Measurements from ENCODE around the gene KRT15. TPM values are rescaled to one million over a fixed set of nuclear protein-coding genes. Genes with fewer than 3 reads are reported as not detected.

KRT15 gene
- total and polyA plus RNA-seq, 2 of the 8 experiments (the other 6 are each of a cell fraction or from before 2014, with no cell fraction given): 0.11 to 0.13 TPM

- Histone ChIP-seq H3K79me2 (ENCODE audit: control insufficient read depth in 1 of 2, insufficient read depth in 2 of 2, low read length in 2 of 2) (no peaks in the 10 kb centered on the region), H4K20me1 (replicated peaks in 1 of 2; ENCODE audit: control insufficient read depth in 1 of 2, insufficient read depth in 2 of 2, low read length in 2 of 2) (no peaks in the 10 kb centered on the region), H2BK20ac (ENCODE audit: low read length) (no peak overlapping the region), H3K27me3 (replicated peaks in 1 of 4; ENCODE audit: control insufficient read depth in 3 of 4, extremely low read depth in 1 of 4, insufficient read depth in 3 of 4, low read length in 3 of 4) (peaks cover 0 to 12% (median 6%) of the 10 kb centered on the region in 4 experiments; a peak in 6 of 7 replicates), H3K14ac (ENCODE audit: insufficient read length) (no peak overlapping the region), H3K79me1 (ENCODE audit: low read depth, low read length) (no peaks in the 10 kb centered on the region), H3K4ac (replicated peaks; ENCODE audit: insufficient read length, low read depth, low read length) (no peak overlapping the region), H2AK5ac (ENCODE audit: low read depth, low read length) (no peak overlapping the region), H3K18ac (ENCODE audit: extremely low read depth, low read length) (no peak overlapping the region), H3K23ac (ENCODE audit: insufficient read length) (no peak overlapping the region), H4K91ac (replicated peaks; ENCODE audit: insufficient read length, low read length) (no peak overlapping the region), H2BK5ac (ENCODE audit: low read depth, low read length) (no peak overlapping the region), H4K5ac (ENCODE audit: insufficient read length, low read depth, low read length) (no peak overlapping the region), H3K9me3 (ENCODE audit: insufficient read depth in 2 of 2, low read depth in 1 of 2, low read length in 1 of 2) (no peaks in the 10 kb centered on the region), H3K4me3 (ENCODE audit: extremely low read depth in 1 of 4, insufficient read depth in 2 of 4, low read depth in 3 of 4, low read length in 4 of 4) (no peak overlapping the region), H3K4me2 (ENCODE audit: insufficient read depth in 1 of 2, low read depth in 2 of 2, low read length in 2 of 2) (no peak overlapping the region), H2BK12ac (ENCODE audit: low read depth, low read length) (no peak overlapping the region), H3K9ac (replicated peaks in 1 of 4; ENCODE audit: extremely low read depth in 1 of 4, low read depth in 3 of 4, low read length in 3 of 4) (no peak overlapping the region), H3K23me2 (ENCODE audit: low read depth, low read length) (no peaks in the 10 kb centered on the region), H3K36me3 (ENCODE audit: control insufficient read depth in 2 of 4, insufficient read depth in 4 of 4, low read length in 3 of 4) (no peaks in the 10 kb centered on the region), H2AFZ (ENCODE audit: low read length) (no peak overlapping the region), H4K8ac (ENCODE audit: extremely low read depth, insufficient read depth, low read length) (no peak overlapping the region), H3K56ac (replicated peaks; ENCODE audit: insufficient read length, low read depth, low read length) (no peak overlapping the region), H2BK120ac (replicated peaks; ENCODE audit: low read depth, low read length) (no peak overlapping the region), H3K4me1 (replicated peaks in 1 of 4; ENCODE audit: control insufficient read depth in 3 of 4, insufficient read depth in 4 of 4, low read length in 3 of 4) (no peaks in the 10 kb centered on the region; a peak in 2 of 7 replicates), H2BK15ac (ENCODE audit: low read length) (no peak overlapping the region), H3K27ac (ENCODE audit: low read depth, low read length) (no peak overlapping the region)
- FAIRE-seq (no peak), DNase-seq (ENCODE audit: low read depth in 1 of 2, low spot score in 2 of 2) (no peak)
- 81% methylated on average over 9 of the region's 9 CpGs; no CpG with 5 or more reads in 1 of the 2 experiments for WGBS, 2 experiments (ENCODE audit: extremely low coverage in 1 of 2, insufficient coverage in 1 of 2, insufficient read length in 1 of 2, insufficient replicate concordance in 2 of 2, low coverage in 1 of 2, low lambda C conversion rate in 2 of 2, missing lambda C conversion rate in 1 of 2)
- ChIA-PET POLR2A (ENCODE audit: partially characterized antibody) (no interaction called here), CTCF (ENCODE audit: partially characterized antibody) (interaction anchor here (0.7 to 33.9 kb wide), 10 partner anchors 9 to 1039 kb away, joined by 3 to 427 read pairs (median 5); partner anchors contain the start of gene KRT36)
- TF ChIP-seq SAP30 (IDR thresholded peaks at IDR 0.05; ENCODE audit: insufficient read depth, insufficient replicate concordance, low read length): no peak
- no peak for TF ChIP-seq POLR2AphosphoS5 (IDR thresholded peaks at IDR 0.05; ENCODE audit: low read depth, low read length)
- TF ChIP-seq SIRT6 (IDR thresholded peaks at IDR 0.05; ENCODE audit: low read length): no peak
- TF ChIP-seq TCF12 (IDR thresholded peaks at IDR 0.05; ENCODE audit: low read depth, low read length): no peak
- no peak for TF ChIP-seq CHD2 (IDR thresholded peaks at IDR 0.05; ENCODE audit: low read length)
- TF ChIP-seq E2F6 (IDR thresholded peaks at IDR 0.05): no peak
- no peak for TF ChIP-seq KDM1A (IDR thresholded peaks at IDR 0.05; ENCODE audit: borderline replicate concordance, low read length)
- no peak for TF ChIP-seq BRCA1 (IDR thresholded peaks at IDR 0.05; ENCODE audit: low read depth, low read length)
- TF ChIP-seq CTBP2 (IDR thresholded peaks at IDR 0.05; ENCODE audit: borderline replicate concordance, insufficient read depth, insufficient read length, low read length): no peak
- no peak for TF ChIP-seq POLR2A (IDR thresholded peaks at IDR 0.05; ENCODE audit: control extremely low read depth in 1 of 2, low read depth in 2 of 2, low read length in 2 of 2)
- no peak for TF ChIP-seq RXRA (IDR thresholded peaks at IDR 0.05; ENCODE audit: insufficient read depth, low read depth, low read length)
- TF ChIP-seq JUND (IDR thresholded peaks at IDR 0.05; ENCODE audit: low read length): no peak
- TF ChIP-seq USF2 (IDR thresholded peaks at IDR 0.05; ENCODE audit: low read length): no peak
Observed at GRCh38 chr17:41483531-41483930, 35.2 kb downstream of the KRT15 start.
